NCI-H460 (cell line): ENCODE data around the gene THRB. TPM values are rescaled to one million over a fixed set of nuclear protein-coding genes. Genes with fewer than 3 reads are reported as not detected.

Experiments used
- DNase-seq: peaks from one replicate; pipeline ENCODE4 v3.0.0-alpha.2; 2016; ENCODE audit warnings: low read depth; ENCODE audit errors: extremely low read depth
- total RNA-seq: library from RNA; depleted of rRNA; stranded (reverse); fragments of >200 nt; shearing (Covaris generic); gene quantifications from 2 replicates; pipeline ENCODE4 v1.2.3, GENCODE V29; 2014

The THRB gene
- total RNA-seq, 1 experiment from 2014 or later, result 1.7 TPM

DNA sequence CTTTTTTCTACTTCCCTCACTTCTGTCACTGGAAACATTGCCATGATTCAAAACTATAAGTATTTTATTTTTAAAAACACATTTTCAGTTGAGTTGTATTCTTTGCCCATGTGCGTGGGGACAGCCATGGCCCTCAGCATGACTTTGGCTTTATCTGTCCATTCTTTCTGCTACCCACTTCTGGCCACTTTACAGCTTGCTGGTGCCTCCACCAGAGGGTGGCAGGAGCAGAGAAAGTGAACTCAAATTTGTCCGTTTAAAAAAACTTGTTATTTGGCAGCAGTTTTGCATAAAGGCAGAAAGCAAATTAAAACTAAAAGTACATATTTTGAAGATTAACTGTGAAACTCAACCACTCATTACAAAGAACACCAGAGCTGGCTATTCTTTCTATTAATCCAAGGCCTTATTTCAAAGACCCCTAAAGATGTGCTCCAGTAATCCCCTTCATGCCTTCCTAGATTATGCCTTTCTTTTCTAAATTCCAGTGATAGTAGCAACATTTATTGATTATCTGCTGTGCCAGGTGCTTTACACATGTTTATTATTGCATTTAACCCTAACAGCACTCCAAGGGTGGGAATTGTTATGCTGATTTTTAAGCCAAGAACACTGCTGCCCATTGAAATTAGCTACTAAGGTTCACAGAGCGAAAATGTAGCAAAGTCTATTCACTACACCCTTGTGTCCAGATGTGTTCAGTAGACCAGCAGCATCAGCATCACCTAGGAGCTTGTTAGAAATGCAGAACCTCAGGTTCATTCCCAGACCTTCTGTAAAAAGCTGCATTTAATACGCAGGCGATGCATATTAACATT lies 134.8 kb downstream of the THRB start:
- DNase-seq, result no peak

DNA sequence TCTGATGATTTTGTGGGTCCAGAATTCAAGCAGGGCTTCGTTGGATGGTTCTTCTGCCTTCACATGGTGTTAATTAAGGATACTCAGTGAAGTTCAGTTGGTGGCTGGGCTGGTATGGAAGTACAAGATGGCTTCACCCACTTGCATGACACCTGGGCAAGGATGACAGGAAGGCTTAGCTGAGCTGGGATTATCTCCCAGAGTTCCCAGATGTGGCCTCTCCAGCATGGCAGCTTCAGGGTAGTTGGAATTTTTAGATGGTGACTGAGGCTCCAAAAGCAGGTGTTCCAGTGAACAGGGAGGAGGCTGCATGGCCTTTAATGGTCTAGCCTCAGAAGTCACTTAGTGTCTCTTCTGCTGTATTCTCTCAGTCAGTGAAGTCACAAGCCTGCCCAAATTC lies 135.5 kb downstream of the THRB start:
- no peak for DNase-seq

DNA sequence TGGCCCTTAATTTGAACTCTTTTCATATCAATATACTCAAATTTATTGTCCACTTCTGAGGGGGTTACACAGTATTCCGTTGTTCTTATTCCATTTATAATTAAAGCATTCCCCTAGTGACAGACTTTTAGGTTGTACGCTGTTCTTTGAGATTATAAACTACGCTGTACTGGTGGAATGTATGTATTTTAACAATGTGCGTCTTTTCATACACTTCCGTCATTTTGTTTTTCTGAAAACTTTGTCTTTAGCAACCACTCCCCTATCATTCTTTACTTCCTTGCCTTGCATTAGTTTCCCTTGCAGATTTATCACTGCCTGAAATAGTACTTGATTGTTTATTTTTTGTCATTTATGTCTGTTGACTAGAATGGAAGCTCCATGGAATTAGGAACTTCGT lies 137.0 kb downstream of the THRB start:
- no peak for DNase-seq

DNA sequence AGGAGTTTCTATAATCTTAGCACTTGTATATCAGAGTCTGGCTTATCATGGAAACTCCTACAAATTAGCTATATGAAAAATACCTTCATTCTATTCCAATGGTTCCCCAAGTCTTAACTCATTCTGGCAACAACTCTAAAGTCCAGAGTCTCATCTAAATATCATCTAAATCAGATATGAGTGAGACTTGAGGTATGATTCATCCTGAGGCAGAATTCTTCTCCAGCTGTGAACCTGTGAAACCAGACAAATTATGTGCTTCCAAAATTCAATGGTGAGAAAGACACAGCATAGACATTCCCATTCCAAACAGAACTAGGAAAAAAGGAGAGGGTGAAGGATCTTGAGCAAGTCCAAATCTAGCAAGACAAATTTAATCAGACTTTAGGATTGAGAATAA lies 138.8 kb downstream of the THRB start:
- no peak for DNase-seq

DNA sequence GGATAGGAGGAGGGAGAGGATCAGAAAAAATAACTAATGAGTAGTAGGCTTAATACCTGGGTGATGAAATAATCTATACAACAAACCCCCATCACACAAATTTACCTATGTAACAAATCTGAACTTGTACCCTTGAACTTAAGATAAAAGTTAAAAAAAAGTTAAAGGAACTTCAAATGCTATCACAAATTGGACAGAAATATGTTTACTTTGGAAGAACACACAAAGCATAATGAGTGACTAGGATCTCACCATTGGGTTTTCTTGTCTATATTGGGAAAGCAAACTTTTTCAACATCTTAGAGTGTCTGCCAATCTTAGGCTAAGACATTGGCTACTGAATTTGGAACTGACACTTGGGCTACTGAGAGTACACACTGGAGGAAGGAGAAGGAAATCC lies 140.4 kb downstream of the THRB start:
- no peak for DNase-seq

DNA sequence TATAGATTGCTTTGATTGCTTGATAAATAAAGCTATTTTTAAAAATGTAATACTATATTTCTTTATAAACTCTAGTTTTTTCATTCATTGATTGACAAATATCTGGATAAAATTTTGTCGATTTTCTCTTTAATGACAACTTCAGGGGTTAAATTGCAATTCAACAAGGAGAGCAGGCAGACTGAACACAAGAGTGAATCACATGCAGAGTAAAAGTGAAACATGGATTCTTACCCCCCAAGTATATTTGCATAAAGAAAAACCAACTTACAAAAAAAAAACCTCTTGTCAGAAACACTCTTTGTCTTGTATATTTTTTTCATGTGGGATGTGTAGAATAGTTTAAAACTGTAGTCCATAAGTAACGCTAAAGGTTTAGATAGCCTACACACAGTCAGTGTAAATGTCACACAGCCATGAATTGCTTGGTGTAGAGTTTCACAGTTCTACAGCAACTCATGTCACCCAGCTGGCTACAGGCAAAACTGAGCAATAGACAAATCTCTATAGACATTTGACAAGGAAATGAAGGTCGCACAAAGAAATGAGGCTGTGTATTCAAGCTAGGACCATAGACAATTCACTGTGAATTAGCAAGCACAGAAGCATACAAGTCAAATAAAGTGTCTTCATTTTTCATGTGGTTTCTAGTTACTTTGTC lies 141.6 kb downstream of the THRB start:
- DNase-seq, result no peak

DNA sequence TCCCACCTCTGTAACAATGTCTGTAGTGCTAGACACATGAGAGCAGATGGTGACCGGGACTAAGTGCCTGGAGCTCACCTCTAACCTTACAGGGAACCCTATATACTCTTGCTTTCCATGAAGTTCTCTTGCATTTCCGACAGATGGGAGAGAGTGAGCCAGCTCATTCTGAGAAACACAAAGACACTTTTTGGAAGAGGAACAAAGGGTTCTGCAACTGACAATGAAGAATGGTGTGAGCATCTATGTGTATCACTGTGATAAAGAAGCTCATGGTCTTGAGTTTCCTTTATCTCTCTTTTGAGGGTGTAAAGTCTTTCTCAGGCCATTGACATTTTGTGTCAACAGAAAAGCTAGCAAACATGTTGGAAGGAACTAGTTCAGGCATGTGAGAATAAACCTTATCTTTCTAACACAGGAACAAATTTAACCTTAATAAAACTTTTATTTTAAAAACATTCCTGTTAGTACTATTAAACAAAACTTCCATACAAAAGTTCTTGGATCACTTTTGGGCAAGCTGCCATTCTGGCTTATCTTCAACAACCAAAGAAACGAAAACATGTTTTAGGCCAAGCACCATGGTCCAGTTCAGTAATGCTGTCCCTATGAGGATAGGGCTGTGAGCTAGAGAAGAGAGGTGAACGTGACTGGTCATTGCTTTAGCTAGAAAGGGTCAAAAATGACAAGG lies 142.7 kb downstream of the THRB start:
- DNase-seq, result no peak

DNA sequence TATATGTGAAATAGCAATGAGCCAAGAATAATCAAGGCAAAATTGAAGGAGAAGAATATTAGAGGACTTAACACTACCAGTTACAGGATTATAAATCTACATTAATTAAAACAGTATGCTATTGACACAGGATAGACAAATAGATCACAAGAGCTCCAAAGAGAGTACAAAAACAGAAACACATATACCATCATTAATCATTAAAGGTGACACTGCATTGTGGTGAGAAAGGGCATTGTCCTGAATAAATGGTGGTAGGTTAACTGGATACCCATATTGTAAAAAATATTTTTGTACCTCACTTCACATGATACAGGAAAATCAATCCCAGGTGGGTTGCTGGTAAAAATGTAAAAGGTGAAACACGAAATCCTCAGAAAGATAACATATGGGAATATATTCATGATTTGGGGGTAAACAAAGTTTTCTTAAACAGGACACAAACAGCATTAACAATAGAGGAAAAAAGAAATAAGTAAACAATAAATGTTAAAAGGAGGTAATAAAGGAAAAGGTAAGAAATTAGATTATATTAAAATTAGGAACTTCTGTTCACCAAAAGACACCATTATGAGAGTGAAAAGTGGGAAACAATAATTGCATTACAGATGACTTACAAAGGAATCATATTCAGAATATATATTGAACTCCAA lies 145.2 kb downstream of the THRB start:
- no peak for DNase-seq

DNA sequence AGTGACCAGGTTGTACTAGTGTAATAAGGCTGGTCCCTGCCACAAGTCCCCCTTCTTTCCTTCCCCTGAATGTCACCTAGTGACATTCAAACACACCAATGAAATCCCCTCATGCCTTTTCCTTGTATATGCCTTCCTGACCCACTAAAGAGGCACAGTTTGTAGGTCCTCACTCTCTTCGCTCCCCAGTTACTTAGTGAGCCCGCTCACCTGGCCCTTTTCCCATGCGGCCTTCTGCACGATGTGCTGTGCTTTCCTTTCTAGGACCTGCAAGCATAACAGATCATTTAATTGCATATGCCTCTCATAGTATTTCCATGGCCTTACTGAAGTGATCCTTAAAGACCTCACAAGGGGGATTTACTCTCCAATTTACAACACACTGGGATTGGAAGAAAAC lies 146.3 kb downstream of the THRB start:
- DNase-seq, result no peak

DNA sequence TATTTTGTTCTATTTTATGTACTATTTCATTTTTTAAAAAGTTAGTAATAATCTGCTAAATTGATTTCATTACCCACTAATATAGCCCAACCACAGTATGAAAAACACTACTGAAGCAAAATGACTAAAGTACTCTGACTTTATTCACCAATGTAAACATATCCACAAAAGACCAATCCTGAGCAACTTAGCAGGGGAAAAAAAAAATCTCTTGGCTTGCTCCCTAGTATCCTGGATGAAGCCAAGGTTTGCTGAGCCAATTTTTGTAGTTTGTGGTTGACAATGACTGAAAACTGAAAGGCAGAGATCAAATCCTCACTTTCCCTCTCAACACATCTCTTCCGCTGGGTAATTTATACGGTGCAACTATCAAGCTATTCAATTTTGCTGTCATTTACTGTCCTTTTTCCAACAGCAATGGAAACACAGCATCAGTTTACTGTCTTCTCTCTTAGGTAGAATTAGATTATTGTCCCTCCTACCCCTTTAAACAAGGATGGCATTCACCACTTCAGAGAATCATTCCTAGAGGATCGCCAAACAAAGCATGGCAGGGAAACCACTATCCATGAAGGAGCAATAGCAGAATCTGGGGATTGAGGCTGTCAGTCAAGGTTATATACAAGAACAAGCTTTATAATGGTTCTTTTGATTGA lies 149.7 kb downstream of the THRB start:
- DNase-seq, result no peak

DNA sequence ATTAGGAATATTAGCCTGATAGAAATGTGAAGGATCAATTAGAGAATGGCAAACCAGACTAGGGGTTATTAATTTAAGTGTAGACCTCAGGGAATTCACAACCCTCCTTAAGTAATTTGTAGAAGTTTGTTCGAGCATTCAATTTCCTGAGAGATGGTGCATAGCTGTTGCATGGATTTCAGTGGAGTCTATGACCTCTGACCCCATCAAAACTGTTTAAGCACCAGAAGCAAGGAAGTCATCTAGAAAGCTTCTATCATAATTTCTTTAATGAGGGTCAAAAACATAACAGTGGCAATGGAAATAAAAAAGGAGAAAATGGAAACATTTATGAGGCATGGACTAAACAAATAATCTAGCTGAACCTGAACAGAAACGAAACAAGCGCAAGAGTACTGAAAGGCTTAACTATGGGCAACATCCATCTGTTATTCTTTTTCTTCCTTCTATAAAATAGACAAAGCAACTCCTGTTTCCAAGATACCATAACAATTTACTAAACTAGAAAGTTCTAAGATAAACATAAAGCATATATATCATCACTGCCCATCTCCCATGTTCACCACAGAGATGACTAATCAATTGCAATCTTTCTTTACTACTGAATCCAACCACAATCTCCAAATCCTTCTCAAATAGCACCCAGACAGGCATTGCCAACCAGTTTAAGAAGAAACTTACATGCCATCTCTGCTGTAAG lies 151.4 kb downstream of the THRB start:
- no peak for DNase-seq

DNA sequence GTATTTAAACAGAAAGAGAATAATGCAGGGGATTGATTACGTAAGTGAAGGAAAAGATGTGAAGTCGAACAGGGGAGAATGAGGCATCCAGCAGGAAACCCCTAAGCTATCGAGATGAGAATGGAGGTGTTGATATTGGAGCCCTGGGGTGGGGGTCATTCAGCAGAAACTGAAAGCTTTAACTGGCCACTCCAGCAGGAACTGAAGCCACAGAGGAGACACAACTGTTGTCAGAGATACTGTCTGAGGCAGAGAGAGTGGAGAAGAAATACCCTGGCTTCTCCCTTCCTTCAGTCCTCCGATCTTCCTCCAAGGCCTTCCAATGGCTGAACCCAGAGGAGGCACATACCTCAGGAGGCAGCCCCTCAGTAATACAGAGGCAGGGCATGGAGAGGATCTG lies 152.4 kb downstream of the THRB start:
- no peak for DNase-seq

DNA sequence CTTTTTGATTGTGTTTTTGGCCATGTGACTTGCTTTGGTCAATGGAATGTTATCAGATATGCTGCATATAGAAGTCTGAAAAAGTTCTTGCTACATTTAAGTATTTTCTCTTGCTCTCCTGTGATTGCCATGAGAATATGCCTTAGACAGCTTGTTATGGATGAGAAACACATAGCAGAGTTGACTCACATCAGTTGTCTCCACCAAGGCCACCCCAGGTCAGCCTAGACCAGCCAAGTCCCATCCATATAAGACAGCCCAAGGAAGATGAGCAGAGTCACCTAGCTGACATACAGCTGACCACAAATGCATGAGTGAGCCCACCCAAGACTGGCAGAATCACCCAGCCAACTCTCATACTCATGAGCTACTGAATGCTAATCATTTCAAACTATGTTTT lies 153.0 kb downstream of the THRB start:
- DNase-seq, result no peak

DNA sequence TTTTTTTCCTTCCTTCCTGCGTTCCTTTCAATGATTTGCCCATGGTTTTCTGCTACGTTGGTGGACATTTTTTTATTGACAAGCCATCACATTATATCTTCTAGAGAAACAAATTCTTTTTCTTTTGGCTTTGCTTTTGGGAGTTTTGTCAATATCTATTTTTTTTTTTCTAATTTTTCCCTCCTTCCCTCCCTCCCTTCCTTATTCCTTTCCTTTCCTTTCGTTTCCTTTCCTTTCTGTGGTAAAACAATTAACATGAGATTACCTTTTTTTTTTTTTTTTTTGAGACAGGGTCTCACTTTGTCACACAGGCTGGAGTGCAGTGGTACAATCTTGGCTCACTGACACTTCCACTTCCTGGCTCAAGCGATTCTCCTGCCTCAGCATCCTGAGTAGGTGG lies 153.7 kb downstream of the THRB start:
- DNase-seq, result no peak

DNA sequence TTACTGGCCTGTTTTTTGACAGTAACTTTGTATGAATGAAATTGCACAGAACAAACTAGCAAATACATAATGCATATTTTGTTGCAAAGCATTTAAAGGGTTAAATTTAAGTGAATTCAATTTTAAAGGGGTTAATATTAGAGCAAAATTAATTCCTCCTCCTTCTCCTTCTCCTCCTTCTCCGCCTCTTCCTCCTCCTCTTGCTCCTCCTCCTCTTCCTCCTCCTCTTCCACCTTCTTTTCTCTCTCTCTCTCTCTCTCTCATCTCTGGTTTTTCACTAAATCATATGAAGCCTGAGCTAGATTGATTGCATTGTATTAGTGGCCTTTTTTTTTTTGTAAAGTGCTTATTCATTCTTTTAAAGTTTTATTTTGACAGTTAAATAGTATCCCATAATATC lies 154.5 kb downstream of the THRB start:
- no peak for DNase-seq

DNA sequence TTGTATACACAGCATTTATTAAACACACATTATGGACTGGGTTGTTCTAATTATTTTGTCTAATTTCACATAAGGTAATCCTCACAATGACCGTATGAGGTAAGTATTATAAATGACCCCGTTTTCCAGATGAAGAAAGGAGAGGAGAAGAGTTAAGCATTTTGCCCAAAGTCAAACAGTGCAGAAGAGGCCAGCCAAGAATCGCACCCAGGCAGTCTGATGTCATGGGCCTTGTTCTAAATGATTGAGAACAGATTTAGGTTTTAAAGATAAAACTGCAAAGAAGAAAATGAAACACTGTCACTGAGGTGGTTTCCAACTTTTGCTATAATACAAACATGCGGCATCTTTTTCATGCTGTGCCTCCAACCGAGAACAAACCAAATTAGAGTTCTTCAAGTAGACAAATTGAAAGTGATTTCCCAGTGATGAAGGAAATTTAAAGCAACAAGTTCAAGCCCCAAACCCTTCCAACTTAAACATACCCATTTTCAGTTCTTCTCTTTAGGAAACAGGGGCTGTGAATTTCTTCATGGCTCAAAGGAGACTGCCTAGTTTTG lies 155.3 kb downstream of the THRB start:
- no peak for DNase-seq

DNA sequence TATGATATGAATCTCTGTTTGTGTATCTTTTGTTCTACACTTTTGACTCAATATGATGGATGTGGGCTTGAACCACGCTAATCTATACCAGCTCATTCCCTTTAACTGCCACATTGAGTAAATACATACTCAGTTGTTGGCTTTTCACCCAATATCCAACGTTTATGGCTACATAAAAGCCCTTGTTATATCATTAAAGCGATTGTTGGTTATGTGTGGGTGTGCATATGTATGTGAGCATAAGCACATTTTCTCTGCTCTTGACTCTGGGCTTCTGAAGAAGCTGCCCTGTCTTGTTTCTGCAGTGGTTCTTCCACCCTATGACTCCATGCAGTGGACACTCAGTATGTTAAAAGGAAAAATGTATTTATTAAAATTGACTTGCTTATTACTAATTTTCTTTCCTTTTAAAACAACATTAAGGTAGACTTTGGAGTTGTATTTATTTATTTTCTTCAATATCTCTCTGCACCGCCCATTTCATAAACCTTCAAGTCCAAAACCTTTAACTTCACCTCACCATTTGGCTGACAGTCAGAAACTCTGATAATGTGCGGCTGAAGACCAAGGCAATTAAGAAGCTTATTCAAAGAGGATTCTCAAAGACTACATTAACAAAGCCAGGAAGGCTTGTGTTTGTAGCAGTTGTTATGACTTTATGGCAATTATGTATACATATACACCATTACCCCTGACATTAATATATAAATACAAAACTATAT lies 156.1 kb downstream of the THRB start:
- no peak for DNase-seq

DNA sequence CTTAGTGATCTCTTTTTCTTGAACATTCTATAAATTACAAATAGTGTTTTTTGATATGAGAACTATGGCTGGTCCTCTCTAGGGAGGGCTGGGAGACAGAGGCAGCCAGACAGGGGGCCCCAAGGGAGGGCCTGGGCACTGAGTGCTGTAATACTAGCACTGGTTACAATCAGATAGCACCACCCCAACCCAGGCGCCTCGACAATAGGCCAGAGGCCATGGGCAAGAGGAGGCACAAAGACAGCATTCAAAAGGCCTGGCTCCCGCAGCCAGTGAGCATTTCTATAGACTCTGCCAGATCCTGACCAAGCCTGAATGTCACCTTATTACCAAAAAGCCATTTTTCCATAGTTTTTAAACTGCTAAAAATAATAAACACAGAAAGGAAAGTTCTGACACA lies 158.5 kb downstream of the THRB start:
- DNase-seq, result no peak

DNA sequence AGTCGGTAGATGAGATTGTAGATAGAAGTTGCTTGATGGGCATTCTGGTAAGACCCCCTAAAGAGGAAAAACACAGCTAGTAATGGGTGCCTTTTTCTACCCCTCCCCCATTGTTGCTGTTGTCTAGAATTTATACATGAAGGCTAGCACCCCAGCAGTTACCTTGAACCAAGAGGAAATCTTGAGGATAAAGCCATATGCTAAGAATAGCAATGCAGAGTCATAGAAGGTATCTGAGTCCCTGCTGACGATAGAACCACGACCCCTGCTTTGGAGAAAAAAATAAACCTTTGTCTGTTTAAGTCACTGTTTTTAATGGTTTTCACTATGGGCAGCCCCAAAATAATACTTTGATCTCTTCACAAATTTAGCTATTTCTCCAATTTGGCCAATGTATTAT lies 162.6 kb downstream of the THRB start:
- no peak for DNase-seq
